KG1 (cell line): ENCODE measurements around the gene MACROD2.

Experiments
- DNase-seq: peaks from one replicate; lab custom pipeline; 2025; lab: John Stamatoyannopoulos, UW

Gene MACROD2

DNA sequence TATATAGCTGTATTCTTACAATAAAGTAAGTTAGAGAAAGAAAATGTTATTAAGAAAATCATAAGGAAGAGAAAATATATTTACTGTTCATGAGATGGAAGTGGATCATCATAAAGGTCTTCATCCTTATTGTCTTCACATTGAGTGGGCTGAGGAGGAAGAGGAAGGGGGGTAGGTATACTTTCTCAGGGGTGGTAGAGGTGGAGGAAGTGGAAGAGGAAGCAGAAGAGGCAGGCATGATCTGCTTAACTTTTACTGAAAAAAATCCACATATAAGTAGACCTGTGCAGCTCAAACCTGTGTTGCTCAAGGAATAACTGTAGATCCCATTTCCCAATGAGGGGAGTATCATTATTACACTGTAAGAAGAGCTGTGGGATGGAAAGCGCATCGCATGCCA, 1863.7 kb downstream of the MACROD2 start:
- DNase-seq = no peak

DNA sequence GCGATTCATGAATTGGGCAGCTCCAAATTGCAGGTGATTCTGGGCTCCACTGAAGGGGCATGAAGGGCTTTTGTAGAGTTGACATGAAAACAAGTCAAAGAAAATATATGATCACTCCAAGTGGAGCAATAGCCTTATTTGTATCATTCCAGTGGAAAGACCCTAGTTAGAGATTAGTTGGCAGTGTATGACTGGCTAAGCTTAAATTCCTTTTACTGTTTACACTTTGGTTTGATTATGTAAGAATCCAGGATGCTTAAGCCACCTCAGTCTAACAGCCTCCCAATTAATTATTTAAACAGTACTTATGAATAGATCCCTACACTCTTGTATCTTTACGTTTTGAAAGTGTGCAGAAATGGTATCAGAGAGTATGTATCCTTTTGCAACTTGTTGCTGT, 1865.5 kb downstream of the MACROD2 start:
- no peak for DNase-seq

DNA sequence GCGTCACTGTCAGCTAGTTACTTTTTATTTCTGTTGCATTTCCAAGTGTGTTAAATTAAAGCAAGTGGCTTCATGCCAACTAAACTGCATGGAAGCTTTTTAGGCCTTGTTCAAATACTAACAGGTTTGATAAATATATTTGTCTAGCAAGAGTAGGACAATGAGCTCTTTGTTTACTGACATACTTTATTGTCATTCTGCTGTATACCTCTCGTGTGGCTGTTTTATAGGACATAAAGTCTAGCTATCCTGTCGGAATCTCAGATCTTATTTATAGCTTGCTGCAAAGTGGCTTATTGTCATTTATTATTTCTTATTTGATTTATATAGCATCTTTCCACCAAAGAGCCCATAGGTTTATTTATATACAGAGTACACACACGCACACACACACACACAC, 1866.9 kb downstream of the MACROD2 start:
- no peak for DNase-seq

DNA sequence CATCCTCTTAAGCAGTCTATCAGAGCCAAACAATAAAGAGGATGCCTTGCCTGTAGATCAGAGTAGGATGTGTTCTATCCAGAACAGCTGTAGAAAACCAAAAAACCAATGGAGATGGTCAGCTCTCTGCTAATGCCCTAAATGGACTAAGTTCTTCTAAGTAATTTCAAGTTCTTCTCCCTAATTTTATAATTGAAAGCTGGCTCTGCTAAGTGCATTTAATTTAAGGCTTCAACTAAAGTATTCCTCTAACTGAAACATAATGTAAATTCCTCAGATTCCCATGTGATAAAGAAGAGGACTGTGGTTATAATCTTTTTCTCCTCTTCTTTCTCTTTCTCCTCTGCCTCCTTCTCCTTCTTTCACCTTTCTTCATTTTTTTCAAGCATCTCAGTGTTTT, 1868.4 kb downstream of the MACROD2 start:
- no peak for DNase-seq

DNA sequence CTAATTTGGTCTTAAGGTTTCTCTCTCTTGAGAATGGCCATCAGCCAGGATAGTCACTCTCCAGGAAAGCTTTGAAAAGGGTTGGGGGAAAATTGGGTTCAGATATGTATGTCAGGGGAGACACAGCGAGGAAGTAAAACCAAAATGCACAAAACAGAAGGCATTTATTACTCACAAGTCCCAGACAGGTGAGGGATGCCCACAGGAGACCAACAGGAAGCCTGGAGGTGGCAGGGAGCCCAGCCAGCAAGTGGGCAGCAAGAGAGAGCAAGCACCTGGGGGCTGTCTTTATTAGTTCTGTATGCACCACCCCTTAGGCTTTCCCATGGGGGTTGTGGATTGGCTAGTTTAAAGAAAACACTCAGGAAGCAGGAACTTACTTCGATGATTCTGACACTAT, 1870.2 kb downstream of the MACROD2 start:
- no peak for DNase-seq

DNA sequence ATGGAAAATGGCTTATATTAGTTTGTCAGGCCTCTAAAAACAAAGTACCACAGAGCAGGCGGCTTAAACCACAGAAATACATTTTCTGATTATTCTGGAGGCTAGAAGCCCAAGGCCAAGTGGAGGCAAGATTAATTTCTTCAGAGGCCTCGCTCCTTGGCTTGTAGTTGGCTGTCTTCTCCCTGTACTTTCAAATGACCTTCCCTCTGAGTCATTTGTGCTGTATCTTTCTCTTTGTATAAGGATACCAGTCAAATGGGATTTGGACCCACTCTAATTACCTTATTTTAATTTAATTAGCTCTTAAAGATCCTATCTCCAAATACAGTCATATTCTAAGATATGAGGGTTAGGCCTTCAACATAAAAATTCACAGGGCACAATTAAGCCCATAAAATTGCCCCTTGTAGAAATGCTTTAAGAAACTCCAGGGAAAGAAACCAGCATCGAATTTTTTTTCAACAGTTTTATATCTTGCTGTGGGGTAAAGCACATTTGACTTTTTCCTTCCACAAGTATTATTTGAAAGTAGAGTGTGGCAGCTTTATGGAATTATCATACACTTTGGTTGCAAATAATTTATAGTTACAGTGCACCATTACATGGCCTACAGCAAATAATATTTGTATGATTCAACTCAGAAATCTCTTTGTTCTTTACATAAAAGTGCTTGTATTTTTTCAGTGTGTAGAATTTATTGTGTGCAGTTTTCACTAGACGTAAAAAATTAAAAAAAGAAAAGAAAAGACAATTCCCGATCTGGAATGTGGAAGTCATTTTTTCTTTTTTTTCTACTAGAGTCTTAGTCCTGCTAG, 1871.8 kb downstream of the MACROD2 start:
- DNase-seq = no peak

DNA sequence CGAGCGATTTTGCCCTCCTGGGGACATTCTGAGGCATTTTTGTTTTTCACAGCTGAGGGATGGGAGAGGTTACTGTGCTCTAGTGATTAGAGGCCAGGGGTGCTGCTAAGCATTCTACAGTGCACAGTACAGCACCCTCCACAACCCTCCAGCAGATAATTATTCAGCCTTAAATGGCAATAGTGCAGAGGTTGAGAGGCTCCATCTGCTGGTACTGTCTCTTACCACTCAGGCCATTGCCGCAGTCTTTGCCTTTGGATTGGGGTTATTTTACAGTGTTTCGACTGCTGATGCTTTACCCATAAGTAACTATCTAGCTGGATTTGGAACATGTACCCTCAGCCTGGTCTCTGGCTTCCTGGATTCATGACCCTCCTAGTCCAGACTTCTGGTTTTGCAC, 1872.6 kb downstream of the MACROD2 start:
- no peak for DNase-seq

DNA sequence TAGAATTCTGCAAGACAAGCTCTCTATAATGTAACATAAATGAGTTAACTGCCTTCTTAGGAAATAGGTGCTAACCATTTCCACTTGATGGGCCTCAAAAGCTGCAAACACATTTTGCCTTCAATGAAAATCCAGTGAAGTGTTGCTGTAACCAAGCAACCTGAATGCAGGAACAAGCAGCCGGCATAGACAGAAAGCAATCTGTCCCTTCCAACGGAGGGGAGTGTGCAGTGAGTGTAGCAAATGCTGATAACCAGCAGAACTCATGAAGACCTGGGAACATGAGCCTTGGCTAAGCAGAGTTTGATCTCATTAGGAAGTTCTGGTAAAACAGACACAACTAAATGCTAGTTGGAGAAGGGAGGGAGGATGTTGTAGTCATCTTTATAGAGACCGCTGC, 1880.1 kb downstream of the MACROD2 start:
- no peak for DNase-seq

DNA sequence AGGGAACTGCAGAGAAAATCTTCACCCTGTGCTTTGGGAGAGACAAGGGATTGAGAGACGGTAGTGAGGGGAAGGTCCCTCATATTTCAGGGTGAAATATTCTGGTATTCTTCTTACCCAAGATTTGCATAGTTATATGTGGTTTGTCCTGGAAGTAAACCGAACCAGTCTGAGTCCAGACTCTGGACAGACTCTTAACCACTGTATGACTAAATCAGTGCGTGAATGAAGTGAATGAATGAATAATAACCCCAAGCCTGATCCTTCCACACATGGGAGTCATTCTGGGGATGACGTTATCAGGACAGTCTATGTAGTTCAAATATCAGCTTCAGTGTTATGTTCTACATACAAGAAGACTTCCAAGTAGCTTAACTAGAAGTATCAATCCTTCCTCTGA, 1887.2 kb downstream of the MACROD2 start:
- DNase-seq = no peak

DNA sequence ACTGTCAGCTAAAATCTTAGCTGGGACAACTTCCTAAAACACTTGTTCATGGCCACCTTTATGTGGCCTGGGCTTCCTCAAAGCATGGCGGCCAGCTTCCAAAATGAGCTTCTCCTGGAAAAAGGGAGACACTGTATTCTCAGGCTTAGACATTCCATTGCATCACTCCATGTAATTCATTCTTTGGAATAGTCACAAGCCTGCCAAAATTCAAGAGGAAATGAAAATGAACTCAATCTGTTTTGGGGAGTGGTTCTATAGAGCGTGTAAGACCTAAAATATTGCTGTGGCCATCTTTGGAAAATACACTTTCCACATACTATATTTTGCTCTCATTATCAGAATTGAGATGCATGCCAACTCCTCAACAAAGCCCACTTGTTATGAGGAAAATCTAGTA, 1890.9 kb downstream of the MACROD2 start:
- no peak for DNase-seq

DNA sequence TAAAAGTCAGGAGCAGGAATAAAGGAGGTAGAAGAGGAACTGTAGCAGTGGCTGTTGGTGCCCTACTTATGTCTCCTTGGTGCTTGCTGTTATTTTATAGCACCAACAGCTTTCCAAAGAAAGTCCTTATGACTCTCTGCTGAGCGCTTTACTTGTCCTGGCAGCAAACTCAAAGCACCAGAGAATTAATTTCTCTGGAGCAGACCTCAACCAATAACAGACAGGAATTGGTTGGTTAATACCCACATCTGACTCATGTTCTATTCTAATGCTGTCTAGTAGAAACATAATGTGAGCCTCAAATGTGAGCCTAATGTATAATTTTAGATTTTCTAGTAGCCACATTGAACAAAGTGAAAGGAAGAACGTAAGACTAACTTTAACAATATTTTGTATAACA, 1892.1 kb downstream of the MACROD2 start:
- DNase-seq = no peak

DNA sequence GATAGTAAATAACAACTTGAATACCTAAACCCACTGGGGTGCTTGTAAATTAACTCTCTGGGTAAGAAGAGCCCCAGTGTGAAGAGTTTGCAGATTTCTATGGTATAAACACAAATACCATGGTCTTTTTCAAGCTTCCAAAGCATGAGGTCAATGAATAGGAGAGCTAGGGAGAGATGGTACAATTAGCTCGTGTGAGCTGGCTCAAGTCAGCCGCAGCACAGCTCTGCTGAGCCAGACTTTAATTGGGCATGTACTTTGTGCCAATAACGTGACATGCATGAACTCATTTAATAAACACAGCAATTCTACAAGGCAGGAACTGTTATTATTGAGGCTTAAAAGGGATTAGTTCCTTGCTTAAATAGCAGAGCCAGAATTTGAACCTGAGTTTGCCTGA, 1893.7 kb downstream of the MACROD2 start:
- no peak for DNase-seq

DNA sequence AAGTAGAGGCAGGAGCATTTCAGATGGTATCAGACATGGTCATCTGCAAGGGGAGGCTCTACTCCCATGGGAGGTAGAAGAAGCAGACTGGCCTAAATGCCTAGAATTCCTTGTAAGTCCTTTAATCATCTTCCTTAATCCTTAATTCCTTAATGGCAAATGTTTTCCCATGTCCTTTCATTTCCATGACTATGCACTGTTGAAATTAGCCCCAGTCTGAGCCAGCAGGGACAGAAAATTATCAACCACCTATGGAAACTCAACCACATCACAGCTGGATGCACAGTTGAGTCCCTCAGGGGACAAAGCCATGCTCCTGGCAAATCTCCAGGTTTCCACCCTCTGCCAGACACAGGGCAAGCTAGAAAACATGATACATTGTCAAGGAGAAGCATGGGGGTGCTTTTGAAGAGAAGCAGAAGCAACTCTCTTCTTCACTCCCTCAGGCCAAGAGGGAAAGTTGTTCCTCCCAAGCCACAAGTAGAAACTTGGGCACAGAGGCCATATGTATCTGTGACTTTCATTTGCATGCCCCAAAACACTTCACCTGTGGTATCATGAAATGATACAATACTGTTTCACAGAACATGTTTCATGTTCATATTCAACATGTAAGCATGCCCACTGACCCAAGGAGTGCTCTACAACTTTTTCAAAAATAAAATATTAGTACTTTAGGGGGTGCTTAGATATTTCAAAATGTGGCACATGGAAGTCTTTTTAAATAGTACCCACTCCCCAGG, 1894.4 kb downstream of the MACROD2 start:
- DNase-seq = no peak

DNA sequence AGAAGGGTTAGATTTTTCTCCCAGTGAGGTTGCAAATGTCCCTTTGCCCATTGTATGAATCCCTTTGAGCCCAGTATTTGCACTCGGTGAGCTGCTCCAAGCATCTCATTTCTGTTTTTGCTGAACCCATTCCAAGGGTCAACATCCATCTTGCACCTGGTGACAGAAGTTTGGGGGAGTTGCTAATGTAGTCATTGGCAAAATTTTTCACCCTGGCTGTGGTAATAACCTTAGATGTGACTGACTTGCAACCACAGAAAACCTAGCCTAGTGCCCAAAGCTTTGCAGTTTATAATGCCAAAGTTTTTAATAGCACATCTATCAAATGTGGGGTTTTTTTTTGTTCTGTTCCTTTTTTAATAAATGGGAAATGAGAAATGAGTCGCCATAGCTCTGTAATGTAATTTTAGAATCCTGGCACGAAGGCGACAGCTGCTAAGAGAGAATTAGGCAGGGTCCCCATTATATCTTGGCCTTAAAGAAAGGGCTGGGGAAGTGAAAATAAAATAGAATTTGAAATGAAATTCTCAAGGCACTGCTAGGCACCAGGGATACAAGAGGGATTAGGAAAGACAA, 1895.2 kb downstream of the MACROD2 start:
- DNase-seq = no peak

DNA sequence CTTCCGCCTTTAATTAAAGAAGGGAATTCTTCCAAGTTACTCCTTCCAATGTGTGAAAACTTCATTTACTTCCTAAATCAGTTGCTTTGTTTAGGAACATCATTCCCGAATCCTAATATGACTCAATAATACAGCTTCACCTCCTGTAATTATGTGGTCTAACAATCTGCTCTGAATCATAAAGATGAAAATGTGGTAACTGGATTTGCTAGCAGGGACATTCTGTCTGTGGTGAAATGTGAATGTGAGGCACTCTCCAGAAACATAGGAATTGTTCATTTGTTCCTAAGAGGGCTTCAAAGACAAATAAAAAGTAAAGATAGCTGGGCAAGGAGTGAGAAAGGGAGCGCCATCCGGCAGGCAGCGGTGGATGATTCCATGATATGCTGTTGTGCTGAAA, 1899.8 kb downstream of the MACROD2 start:
- no peak for DNase-seq

DNA sequence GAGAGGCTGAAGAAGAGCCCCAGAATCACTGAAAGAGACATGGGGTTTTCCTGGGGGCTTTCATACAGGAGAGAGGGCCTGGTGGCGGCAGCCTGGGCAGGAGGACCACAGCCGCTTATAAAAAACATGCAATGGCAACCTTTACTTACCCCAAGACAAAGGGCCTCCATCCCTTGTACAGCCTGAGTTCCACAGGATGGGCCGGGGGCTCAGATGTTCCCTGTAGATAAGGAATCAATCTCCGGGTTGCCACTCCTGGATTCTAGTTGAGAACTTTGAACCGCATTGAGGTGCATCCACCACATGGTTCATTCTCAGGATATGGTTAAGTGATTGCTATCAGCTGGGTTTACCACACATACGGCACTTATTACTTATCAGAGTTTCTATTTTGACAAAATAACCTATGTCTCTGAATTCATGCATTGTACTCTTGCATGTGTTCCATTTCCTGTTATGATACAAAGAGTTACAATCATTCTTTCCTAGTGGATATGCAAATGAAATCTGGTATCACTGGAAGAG, 1900.3 kb downstream of the MACROD2 start:
- DNase-seq = no peak

DNA sequence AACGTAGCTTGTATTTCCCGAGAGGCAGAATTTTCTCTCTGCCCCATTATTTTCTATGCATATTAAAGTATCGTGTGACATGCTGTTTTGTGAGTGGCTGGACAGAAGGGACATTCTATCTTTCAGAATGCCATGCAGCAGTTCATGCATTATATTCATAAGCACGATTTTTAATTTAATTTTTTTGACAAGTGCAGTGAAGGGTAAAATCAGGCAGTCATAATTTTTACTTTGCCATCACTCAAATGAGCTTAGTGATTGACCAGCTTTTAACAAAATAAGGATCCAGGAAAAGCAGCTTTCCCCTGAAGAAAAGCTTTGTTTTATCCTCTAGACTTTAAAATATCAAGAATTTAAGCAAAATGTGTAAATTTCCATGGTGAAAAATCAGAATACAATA, 1904.7 kb downstream of the MACROD2 start:
- no peak for DNase-seq

DNA sequence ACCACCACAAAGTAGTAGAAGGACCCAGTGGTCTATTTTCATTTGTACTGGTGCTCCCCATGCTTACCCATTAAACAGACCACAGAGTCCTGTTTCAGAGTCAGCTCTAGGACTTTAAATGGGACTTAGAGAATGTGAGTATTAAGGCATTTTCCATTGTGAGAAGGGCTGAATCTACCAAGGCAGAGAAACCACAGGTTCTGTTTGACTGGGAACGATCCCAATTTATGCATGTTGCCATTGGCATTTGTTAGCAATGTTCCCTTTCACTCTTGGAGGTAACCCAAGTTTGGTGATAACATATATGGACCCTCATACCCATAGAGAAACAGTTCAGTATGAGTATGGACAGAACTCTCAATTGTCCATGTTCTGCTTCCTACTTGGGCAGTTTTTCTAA, 1905.1 kb downstream of the MACROD2 start:
- no peak for DNase-seq

DNA sequence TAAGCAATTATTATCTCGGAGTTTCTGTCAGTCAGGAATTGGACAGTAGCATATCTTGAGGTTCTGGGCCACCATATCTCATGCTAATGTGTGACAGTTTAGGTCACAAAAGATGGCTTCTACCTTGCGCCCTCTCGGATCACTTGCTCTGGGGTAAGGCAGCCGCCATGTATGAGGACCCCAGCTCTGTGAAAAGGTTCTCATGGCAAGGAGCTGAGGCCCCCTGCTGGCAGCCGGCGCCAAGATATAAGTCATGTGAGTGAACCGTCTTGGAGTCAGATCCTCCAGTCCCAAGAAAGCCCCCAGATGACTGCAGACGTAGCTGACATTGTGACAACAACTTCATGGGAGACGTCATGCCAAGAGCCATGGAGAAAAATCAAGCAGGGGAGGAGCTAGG, 1907.2 kb downstream of the MACROD2 start:
- DNase-seq = no peak

DNA sequence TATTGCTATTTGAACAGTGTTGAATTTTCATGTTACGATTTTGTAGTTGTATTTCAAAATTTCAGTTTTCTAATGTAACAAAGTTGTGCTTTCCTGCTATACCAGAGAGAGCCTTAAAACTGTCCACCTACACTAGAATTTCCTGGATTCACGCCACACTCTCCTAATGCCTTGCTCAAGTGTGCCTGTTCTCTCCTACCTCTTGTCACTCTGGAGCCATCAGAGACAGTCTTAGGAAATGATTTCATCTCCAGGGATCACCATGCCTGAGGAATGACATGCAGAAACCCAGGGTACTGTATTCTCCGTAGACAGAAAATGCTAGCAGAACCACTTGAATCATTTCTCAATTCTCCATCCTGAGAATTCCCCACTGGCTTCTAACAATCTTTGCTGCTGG, 1910.3 kb downstream of the MACROD2 start:
- DNase-seq = no peak

DNA sequence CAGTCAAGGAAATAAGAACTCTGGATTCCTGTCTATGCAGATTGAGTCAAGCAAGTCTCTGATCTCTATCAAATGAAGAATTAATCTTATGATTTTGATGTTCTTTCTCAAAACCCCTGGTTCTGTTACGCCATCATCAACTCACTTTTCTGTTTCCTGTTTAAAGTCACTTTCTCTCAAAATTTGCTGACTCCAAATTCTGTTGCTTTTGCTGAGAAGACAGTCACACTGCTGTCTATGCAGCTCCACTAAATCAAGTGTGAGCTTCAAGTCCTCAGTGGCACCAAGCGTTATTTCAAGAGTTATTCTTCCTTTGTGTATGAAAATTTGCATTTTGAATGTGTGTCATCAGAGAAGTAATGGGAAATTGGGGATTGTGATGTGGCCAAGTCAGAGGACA, 1914.7 kb downstream of the MACROD2 start:
- no peak for DNase-seq

DNA sequence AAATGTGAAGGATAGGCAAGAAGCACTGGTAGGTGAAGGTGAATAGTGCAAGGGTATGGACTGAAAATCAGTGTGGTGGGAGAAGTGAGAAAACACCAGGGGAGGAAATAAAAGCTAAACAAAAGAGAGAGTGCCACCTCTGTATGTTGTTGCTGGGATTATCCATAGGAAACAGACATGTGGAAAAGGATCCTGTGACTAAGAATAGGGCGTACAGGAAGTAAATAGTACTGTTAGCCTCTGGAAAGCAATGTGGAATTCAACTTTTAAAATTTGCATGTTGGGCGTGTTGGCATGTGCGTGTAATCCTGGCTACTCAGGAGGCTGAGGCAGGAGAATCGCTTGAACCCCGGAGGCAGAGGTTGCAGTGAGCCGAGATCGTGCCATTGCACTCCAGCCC, 1916.3 kb downstream of the MACROD2 start:
- no peak for DNase-seq

DNA sequence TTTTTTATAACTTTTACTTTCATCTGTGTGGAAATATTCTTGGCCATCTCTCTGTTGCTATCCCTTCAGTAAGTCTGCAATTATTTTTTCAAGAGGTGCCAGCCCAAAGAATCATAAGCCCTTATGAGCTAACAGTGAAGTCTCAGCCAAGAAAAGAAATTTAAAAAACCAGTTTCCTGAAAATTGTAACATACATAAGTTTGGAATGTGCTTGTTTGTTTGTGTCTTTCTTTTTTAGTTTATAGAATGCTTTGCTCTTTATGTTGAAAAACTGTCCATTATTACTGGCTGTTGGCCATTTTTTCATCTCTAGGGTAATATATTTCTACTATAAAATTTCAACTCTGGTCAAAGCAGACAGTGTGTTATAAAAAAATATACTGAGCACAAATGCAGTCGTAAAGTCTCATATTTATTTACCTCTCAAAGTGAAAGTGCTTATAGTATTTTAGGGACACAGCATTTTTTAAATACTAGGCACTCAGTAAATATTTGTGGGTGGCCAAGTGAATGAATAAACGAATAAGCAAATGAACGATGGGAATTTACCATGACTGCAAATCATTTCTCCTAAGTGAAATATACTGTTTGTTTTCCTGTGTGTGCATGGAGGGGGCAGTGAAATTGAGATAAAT, 1918.2 kb downstream of the MACROD2 start:
- no peak for DNase-seq
